ENCODE measurements around the gene DPYD.

Gene DPYD

DNA sequence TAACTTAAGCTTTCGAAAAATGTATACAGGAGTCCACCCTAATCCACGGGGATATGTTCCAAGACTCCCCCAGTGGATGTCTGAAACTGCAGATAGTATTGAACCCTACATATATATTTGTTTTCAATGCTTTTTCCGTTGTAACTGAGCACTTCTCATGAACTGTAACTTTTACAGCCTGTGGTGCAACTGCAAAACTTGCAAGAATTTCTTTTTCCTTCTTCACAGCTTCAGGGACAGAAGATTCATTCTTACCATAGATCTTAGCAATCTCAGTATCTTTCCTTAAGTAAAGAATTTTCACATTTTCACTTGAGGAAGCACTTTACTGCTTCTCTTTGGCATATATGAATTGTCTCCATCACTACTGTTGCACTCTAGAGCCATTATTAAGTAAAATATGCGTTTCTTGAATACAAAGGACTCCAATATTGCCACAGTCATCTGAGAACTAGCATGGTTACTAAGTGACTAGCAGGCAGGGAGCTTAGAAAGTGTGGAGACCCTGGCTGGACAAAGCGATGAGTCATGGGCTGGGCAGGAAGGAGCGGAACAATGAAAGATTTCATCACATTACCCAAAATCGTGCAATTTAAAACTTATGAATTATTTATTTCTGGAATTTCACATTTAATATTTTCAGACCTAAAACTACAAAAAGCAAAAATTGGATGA is 14.1 kb downstream of the DPYD start:
- DNase-seq (ENCODE audit: low spot score): peak; percentile 13

DNA sequence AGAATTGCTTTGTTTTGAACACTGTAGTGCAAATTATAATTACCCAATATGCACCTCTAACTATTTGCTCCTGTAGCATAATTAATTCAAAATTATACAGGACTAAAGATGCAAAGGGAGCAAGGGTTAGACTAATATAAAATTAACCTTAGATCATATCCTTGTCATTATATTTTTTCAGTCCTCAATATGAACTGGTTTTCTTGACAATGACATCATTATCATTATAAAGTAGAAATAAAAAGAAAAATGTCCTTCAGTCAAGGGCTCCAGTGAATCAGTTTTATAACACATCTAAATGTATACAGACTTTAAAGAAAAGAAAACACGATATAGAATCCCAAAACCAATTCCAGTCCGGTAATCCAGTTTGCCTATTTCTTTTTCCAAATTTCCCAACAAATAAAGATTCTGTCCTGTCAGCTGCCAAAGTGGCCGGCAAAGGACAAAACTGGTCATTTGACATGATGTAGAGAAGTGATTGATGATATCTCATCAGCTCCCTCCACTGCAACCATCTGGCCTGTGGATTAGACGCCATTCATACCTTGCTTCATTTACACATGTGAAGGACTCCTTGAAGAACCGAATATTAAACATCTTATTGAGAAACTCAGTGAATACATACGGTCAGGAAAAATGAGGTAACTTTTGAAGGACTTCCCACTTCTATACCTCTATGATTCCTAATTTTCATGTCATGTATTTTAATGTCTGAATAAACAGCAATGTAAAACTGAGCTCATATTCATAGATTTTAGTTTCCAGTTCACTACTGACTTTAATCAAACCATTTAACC is 15.5 kb downstream of the DPYD start:
- DNase-seq (ENCODE audit: low spot score): no peak

DNA sequence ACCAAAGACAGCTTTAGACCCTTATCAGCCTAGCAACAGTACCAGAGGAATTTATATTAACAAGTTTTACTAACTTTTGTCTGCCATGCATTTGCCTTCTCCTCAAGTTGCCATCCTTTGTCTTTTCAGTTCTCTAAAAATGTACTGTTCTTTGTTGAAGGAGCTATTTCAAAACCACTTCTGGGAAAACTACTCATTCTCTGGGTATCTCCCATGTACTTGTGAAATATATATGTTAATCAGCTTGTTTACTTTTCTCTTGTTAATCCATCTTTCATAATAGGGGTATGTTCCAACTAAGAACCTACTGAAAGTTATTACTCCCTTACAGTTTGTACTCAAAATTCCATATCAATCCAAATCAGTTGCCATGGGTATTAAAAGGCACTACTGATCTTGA is 16.3 kb downstream of the DPYD start:
- DNase-seq (ENCODE audit: low spot score): no peak

DNA sequence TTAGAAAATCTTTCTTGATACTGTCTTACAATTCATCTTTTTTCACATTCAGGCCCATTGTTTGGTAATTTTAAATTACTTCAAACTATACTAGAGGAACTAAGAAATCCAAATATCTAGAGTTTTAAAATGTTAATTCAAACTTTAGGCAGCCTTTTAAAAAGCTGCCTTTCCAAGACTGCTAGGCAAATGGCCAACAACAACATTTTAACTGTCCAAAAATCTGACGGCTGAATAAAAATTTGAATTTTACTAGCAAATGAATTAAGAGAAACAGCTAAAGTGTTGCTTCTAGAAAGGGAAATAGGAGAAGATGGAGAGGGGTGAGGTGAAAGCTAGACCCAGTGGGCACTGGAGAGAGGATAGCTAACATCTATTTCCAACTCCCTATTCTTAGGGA is 17.2 kb downstream of the DPYD start:
- no peak for DNase-seq (ENCODE audit: low spot score)

DNA sequence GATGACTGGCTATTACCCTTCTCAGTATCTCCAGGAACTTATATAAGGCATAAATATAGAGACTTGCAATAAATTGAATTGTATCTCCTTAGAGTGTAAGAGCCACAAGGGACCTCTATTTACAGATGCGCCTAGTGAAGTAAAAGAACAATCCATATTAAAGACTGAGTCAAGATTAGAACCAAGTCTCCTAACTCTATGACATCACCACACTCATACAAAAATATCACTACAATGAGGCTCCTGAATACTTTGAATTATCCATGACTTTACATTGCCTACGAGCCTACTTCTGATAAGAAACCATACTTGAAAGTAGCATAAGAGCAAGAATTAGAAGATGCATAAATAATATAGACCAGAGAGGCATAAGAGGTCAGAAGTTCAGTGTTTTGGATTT is 18.8 kb downstream of the DPYD start:
- DNase-seq (ENCODE audit: low spot score): no peak

DNA sequence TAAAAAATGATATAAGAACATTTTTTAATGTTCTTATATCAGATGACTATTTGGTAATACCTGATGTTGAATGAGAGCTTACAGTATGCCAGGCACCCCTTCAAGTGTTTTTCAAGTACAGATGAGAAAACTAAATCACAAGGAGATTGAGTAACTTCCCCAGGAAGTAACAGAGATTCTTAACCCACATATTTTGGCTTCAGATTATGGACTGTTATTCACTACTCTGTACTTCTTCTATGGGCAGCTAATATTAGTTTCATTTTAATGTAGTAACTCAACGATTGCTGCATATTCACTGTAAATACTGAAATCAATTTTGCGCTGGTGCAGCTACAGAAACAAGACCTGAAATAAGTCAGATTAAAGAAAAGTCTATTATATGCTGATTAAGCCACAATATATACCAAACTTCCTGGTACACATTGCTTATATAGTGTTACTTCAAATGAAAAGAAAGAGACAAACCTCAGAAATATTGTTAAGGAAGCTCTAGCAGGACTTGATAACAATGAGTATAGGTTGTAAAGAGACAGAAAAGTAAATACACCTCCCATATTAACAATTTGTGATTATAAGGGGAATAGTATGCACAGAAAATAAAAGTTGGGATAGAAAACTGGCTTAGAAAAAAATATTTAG is 19.7 kb downstream of the DPYD start:
- no peak for DNase-seq (ENCODE audit: low spot score)

DNA sequence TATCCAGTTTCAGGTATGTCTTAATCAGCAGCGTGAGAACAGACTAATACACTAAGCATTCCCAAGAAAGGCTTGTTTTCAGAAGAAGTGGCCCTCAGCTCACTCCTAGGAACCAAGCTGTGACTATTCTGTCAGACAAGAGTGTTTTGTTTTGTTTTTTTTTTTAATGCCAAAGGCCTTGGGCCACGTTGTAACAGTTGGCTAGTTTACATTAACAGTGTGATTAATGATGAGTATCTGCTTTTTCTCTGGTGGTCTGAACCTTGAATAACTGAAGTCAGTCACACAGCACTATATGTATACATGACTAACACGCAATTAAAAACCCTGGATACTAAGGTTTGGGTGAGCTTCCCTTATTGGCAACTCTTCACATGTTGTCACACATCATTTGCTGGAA is 21.9 kb downstream of the DPYD start:
- no peak for DNase-seq (ENCODE audit: low spot score)

DNA sequence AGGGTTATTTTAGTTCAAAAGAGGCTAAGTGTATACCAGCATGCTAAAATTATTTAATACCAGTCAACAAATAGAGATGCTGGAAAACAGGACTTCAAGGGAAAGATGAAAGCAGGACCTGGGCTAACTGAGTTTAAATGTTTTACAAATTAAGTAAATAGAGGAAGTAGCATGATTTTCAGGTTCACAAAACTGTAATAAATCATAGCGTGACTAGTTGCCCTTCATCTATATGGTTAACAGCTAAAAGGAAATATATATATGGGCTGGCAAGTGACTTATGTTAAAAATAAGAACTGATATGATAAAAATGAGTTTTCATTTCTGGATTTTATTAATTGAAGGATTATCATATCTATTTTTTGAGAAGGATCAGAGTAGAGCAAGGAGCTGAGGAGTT is 25.6 kb downstream of the DPYD start:
- DNase-seq (ENCODE audit: low spot score): no peak

DNA sequence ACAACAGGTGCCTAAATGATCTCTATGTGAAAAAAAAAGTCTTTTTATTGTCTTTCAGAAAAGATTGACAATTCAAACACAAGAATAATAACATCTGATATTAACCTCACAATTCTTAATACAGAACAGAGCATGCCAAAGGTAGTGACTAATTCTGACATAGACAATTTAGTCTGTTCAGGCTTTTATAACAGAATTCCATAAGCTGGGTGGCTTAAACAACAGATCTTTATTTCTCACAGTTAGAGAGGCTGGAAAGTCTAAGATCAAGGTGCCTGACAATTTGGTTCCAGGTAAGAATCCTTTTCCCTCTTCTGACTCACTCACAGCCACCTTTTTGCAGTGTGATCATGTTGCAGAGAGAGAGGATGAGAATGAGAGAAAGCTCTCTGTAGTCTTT is 27.0 kb downstream of the DPYD start:
- DNase-seq (ENCODE audit: low spot score): no peak

DNA sequence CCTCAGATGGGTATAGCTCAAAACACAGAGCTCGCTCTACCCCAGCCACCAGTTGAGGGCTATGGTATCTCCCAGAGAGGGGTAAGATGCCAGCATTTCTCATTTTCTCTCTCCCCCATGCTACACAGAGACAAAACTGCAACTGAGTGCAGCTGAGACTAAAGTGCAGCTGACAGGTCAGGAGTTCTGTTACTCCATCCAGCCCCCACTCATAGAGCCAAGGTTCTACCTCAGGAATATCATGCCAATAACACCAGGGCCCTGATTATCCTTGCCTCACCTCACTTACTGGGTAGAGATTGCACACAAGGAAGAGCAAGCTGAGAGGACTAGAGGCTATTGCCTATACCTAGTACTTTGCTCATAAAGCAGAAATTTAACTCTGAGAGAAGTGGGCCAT is 34.6 kb downstream of the DPYD start:
- no peak for DNase-seq (ENCODE audit: low spot score)

DNA sequence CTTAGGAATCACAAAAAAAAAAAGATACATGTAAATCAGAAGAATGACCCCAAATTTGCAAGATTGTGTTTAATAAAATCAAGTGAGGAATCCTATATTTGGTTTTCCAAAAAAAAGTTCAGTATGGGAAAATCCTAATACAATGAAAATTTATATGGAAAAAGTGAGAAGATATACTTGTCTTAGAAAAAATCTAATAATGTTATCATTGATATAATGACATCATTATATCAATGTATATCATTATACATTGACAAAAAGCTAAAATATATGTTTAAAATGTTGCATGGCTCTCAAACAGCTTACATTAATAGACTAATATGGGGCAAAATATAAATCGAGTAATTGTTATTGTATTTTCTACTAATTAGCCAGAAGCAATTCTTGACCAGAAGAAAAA is 37.0 kb downstream of the DPYD start:
- no peak for DNase-seq (ENCODE audit: low spot score)

DNA sequence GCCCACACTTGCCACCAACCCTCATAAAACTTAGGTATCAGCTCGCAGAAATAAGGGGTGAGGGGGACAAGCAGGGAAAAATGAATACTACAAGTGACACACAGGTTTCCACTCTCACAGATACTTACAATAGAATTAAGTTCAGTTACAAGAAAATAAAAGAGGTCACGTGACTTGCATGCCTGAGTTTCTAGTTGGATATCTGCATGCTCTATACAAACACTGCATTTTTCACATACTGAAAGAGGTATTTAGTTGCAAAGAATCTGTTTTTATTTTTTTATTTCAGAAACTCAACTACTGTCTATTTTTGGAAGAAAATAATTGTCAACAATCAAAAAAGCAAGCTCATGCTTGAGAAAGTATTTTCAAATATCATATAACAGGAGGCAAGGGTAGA is 43.5 kb downstream of the DPYD start:
- no peak for DNase-seq (ENCODE audit: low spot score)

DNA sequence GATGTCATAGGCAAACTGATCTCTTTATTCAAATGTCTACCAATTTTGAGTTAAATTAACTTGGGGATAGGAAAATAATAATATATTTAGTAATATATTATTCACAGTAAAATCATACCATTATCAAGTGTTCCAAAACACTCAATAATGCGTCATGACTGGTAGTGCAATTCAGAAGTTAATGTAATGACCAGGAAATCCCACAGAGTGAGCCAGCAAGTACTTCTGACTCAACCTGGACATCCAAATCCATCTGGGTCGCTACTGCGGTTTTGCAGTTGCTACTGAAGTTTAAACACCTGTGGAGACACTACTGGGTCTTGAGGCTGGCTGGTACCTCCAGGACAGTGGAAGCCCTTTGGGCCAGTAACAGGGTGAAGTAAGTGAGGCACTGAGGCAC is 44.8 kb downstream of the DPYD start:
- DNase-seq (ENCODE audit: low spot score): no peak

DNA sequence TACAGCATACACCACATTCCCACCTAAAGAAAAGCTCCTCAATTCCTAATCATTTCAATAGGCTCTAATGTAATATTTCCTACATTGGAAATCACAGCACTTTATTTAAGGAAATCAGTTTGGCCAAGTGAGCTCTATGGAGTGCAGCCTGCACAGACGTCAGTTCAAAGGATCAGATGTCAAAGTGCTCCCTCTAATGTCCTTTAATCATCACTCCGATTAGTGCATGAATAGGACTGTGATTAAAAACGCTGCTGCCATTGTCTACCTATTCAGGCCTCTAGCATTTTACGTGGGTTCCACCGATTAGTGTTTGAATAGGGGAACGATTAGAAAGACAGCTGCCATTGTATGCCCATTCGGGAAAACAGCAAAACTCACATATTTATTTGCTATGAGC is 50.2 kb downstream of the DPYD start:
- DNase-seq (ENCODE audit: low spot score): no peak

DNA sequence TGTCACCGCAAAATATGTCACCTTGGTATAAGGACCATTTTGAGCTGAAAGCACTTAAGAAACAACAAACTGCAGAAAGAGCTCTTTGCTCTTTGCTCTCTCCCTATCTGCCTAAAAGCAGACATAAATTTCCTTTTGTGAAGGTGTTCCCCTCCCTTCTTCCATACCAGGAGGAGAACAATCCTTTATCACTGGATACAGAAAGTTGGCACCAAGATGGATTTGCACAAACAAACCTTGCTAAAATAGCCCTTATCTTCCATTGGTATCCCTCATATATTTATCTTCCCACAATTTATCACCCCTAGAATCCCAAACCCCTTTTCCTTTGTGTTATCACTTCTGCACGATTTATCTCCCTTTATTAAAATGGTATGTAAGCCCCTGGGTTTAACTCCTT is 51.4 kb downstream of the DPYD start:
- no peak for DNase-seq (ENCODE audit: low spot score)

DNA sequence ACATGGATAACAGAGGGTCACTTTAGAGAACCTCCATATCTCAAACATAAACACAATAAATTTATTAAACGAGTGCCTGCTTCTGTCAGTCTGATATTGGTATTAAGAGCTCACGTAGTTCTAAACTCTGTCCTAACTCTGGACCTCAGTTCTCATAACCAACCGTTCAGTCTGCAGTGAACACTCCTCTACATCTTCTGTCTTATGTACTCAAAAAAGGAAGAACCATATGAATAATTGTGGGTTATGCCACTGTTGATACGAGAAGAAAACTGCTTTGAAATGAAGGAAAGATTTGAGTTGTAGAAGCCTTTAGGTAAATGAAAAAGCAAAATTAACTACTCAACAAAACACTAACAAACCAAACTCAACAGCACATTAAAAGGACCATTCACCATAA is 53.7 kb downstream of the DPYD start:
- DNase-seq (ENCODE audit: low spot score): no peak

DNA sequence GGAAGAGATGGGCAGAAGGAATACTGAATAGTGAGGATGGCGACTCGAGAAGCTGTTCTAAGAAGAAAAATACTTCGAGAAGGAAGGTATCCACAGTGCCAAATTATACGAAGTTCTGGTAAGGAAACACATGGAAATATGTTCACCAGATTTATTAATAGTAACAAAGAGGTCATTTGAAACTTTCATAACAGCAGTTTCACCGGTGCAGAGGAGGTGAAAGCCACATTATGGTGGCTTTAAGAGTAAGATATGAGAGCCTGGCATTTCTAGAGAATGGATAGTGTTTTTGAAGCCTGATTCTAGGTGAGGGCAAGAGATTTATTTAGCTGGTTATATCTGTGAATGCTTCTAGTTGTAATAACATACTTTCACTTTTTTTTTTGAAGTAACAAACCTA is 56.2 kb downstream of the DPYD start:
- no peak for DNase-seq (ENCODE audit: low spot score)

DNA sequence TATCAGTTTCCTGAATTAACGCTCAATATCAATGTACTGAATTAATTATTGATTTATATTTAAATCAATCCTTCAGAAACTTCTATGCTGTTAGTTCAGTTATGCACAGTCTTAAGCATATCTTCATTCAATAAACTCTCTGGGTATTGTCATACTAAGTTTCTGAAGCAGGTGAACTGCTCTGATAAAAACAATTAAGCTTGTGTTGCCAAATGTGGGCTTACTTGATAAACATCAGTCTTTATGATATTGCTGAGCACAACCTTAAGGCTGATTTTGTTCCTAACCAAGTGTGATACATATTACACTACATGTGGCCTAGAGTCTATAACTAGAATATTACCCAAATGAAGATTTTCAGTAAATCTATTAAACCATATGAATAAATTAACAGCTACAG is 67.6 kb downstream of the DPYD start:
- DNase-seq (ENCODE audit: low spot score): no peak

DNA sequence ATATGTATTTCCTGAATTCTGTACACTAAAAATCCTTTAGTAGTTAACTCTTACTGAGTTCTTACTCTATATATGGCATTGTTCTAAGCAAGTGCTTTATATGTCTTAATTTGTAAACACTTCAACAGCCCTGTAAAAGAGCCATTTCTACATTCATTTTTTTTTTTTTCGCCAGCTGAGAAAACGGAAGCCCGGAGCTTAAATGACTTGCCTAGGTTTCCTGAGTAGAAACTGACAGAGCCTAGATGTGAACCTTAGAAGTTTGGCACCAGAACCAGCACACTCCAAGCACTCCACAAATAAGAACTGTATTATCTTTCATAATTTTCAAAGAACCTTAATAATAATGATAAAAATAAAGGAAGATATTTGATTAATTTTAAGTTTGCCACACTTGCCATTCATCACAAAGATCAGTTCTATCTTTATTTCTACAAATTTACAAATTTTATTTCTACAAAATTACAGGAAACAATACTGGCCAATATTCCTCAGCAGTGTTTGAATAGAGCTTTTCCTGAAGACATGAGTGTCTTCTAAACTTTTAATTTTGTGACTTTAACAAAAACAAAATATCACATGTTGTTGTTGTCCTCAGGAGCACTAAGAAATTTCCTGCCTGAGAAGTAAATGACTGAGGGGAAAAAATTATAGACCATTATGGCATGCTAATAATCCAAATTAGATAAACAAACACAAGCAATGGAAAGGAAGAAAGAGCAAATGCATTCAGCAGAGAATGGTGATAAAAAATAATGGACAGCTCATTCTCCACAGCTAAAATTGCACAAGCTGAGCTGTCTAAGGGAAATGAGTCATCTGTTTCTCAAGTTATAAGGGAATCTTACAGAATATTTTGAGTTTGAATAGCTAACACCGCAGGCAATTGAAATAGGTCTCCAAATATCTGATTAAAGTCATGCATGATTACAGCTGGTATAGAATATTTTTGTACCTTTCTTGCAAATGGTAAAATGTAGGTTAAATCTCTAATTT is 71.2 kb downstream of the DPYD start:
- DNase-seq (ENCODE audit: low spot score): no peak

DNA sequence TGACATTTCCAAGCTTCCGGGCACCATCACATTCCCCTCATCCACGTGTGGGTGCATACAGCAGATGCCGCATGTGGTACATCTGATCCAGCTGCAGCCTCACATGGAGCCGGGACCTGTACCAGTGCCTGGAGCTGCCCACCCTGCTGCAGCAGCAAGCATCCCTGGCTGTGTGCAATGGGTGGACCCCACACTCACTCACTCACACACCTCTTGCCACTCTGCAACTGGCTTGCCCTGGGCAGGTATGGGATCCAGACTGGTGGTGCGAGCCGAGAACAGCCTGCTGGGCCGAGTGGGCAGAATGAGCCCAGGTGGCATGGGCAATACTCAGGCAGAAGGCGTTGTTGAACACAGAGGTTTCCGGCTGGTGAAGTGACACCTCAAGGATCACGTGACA is 75.0 kb downstream of the DPYD start:
- DNase-seq (ENCODE audit: low spot score): no peak

DNA sequence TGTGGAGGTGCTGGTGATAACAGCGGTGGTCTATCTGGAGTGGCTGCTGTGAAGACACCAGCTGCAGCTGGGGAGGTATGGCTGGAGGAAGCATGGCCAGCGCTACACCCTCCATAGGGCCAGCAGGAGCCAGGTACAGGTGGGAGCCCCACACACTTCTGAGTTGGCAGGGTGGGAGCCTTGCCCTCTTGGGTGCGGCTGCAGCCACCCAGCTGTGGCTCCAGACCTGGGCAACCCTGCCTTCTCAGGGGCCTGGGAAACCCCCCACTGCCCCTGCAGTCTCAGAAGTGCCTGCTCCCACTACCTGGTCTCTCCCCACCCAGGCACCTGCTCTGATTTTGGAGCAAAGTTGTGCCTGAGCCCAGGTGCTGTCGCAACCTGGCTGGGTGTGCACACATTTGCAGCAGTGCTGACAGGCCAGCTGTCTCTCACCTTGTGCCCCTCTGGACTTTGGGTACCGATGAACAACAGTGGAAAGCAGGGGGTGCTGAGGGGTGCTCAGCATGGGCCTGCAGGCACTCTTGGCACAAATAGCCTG is 76.2 kb downstream of the DPYD start:
- DNase-seq (ENCODE audit: low spot score): no peak

DNA sequence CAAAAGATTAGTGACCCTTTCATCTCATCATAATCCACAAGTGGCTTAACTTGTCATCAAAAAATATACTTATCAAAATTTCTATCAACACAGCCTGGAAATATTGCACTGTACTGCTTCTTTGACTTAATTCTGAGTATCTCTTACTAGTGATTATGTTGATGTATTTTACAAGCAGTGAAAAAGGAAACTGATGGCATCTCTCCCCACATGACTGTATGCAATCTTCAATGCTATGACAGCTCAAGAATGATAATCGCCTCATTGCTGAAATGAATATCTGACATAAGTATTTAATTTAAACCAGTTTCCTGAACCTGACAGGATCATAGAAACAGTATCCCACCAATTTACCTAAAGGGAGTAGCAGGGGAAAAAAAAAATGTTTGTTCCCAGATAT is 79.5 kb downstream of the DPYD start:
- no peak for DNase-seq (ENCODE audit: low spot score)
